ENCODE measurements around the gene IL37. TPM values are rescaled to one million over a fixed set of nuclear protein-coding genes. Genes with fewer than 3 reads are reported as not detected.

IL37 gene
- total RNA-seq, 1 experiment from 2014 or later: not detected

GRCh38 chr2:112946086-112946485 is 35.1 kb downstream of the IL37 start:
- Histone ChIP-seq H2BK5ac (ENCODE audit: insufficient read length, low read length) (no peak overlapping the region), H4K5ac (ENCODE audit: insufficient read length, low read depth, low read length) (no peak overlapping the region), H3K4ac (ENCODE audit: low read depth, low read length) (no peak overlapping the region), H3K23me2 (ENCODE audit: insufficient read length, low read depth, low read length, poor library complexity, severe bottlenecking) (no peaks in the 10 kb centered on the region), H3K4me2 (ENCODE audit: insufficient read depth, insufficient read length, low read length) (no peak overlapping the region), H3K9me3 (ENCODE audit: control insufficient read depth, low read depth, low read length) (peaks cover 17% of the 10 kb centered on the region), H3K9ac (ENCODE audit: extremely low read depth, insufficient read length, low read length) (no peak overlapping the region), H2BK20ac (ENCODE audit: low read depth, low read length, poor library complexity, severe bottlenecking) (no peak overlapping the region), H3K14ac (ENCODE audit: insufficient read depth, low read length) (no peak overlapping the region), H4K8ac (replicated peaks; ENCODE audit: insufficient read length, low read depth, low read length) (no peak overlapping the region), H2BK12ac (ENCODE audit: insufficient read length, low read depth, low read length) (no peak overlapping the region), H3K27ac (ENCODE audit: insufficient read length, low read depth, low read length) (no peak overlapping the region), H4K20me1 (ENCODE audit: control insufficient read depth, insufficient read depth, insufficient read length) (no peaks in the 10 kb centered on the region), H2BK15ac (ENCODE audit: low read depth, low read length) (no peak overlapping the region), H3K27me3 (ENCODE audit: insufficient read depth, low read length) (no peaks in the 10 kb centered on the region; the same call in 1 of the 2 replicates), H2BK120ac (ENCODE audit: low read depth, low read length, poor library complexity, severe bottlenecking) (no peak overlapping the region), H2AK5ac (ENCODE audit: insufficient read length, low read length) (no peak overlapping the region), H2AFZ (ENCODE audit: low read length) (no peak overlapping the region), H3K79me2 (ENCODE audit: insufficient read depth, low read length) (no peaks in the 10 kb centered on the region), H4K91ac (ENCODE audit: insufficient read length, low read depth, low read length) (no peak overlapping the region), H3K23ac (ENCODE audit: insufficient read length, low read depth, low read length) (no peak overlapping the region), H3K18ac (ENCODE audit: insufficient read length, low read depth, low read length) (no peak overlapping the region), H3K79me1 (ENCODE audit: insufficient read depth, low read depth, low read length, poor library complexity, severe bottlenecking) (no peaks in the 10 kb centered on the region), H3T11ph (ENCODE audit: low read length) (no peak overlapping the region), H3K4me1 (ENCODE audit: insufficient read depth, low read length) (no peaks in the 10 kb centered on the region), H3K56ac (ENCODE audit: insufficient read length, low read depth, low read length) (no peak overlapping the region)
- Mint-ChIP-seq H3K27ac (no peak overlapping the region), H3K27me3 (ENCODE audit: low read depth) (peaks cover 15% of the 10 kb centered on the region), H3K4me1 (no peaks in the 10 kb centered on the region), H3K4me3 (no peak overlapping the region), H3K9me3 (peaks cover 3 to 7% of the 10 kb centered on the region in 2 experiments; a peak in 4 of 5 replicates), H3K36me3 (ENCODE audit: insufficient read depth in 1 of 3, low read depth in 3 of 3) (no peaks in the 10 kb centered on the region)
- TF ChIP-seq CTCF (conservative IDR thresholded peaks at IDR 0.05): no peak
- DNase-seq: no peak
- WGBS (ENCODE audit: extremely low coverage, insufficient read length, low lambda C conversion rate): no CpG with 5 or more reads among the region's 2 CpGs

Data from H9 (cell line).